Neural cell (in vitro differentiated cells): ENCODE measurements around the gene EPB41L5. TPM values are rescaled to one million over a fixed set of nuclear protein-coding genes. Genes with fewer than 3 reads are reported as not detected.
A peak's percentile ranks its signal among the peaks of the same experiment; 100 is the strongest.

Experiments
- H2AFZ ChIP-seq: fragments of 200-600, 300-800 bp; sonication (generic), shearing (Covaris generic); 2 replicates; pipeline ENCODE4 v1.6.0; 2014; ENCODE audit warnings: low read depth, mild to moderate bottlenecking, antibody characterized with exemption, low read length, moderate library complexity
- H3F3A ChIP-seq: fragments of 200-600 bp; shearing (Covaris generic); 2 replicates; pipeline ENCODE4 v1.6.1; 2016; ENCODE audit warnings: mild to moderate bottlenecking, moderate library complexity, mixed read lengths, antibody characterized with exemption, low read length; ENCODE audit not compliant: insufficient read depth, poor library complexity, severe bottlenecking
- H3K27ac ChIP-seq: fragments of 200-600, 300-800 bp; sonication (generic), shearing (Covaris generic); 2 replicates; pipeline ENCODE4 v1.5.1; 2014; ENCODE audit warnings: mild to moderate bottlenecking, low read length, moderate library complexity
- H3K27me3 ChIP-seq: fragments of 300-800, 200-600 bp; sonication (generic), shearing (Covaris generic); 2 replicates; pipeline ENCODE4 v1.6.0; 2014; ENCODE audit warnings: mild to moderate bottlenecking, low read depth, low read length, moderate library complexity; ENCODE audit not compliant: insufficient read depth
- H3K36me3 ChIP-seq: fragments of 300-800, 200-600 bp; sonication (generic), shearing (Covaris generic); 2 replicates; pipeline ENCODE4 v1.5.1; 2014; ENCODE audit warnings: mild to moderate bottlenecking, antibody characterized with exemption, low read length, moderate library complexity; ENCODE audit not compliant: insufficient read depth
- H3K4me2 ChIP-seq: fragments of 300-800, 200-600 bp; sonication (generic), shearing (Covaris generic); 2 replicates; pipeline ENCODE4 v1.6.0; 2014; ENCODE audit warnings: mild to moderate bottlenecking, low read length
- H3K4me3 ChIP-seq: fragments of 300-800, 200-600 bp; sonication (generic), shearing (Covaris generic); 2 replicates; pipeline ENCODE4 v1.5.1; 2014; ENCODE audit warnings: mild to moderate bottlenecking, low read length, moderate library complexity
- H3K79me2 ChIP-seq: fragments of 200-600 bp; shearing (Covaris generic); replicated peaks from 2 replicates; pipeline ENCODE4 v1.6.0; 2014; ENCODE audit warnings: mild to moderate bottlenecking, low read length, moderate library complexity; ENCODE audit not compliant: insufficient read depth
- H3K9ac ChIP-seq: fragments of 300-800, 200-600 bp; sonication (generic), shearing (Covaris generic); 2 replicates; pipeline ENCODE4 v1.6.1; 2016; ENCODE audit warnings: mild to moderate bottlenecking, low read length, mixed read lengths
- H3K9me2 ChIP-seq: fragments of 200-600 bp; shearing (Covaris generic); 2 replicates; pipeline ENCODE4 v1.6.1; 2016; ENCODE audit warnings: mild to moderate bottlenecking, low read length, mixed read lengths; ENCODE audit not compliant: insufficient read depth
- H3K9me3 ChIP-seq: fragments of 200-600, 300-800 bp; sonication (generic), shearing (Covaris generic); 2 replicates; pipeline ENCODE4 v1.6.1; 2016; ENCODE audit warnings: mild to moderate bottlenecking, mixed run types, low read length, moderate library complexity, mixed read lengths
- H4K20me1 ChIP-seq: fragments of 200-600 bp; shearing (Covaris generic); 2 replicates; pipeline ENCODE4 v1.6.1; 2016; ENCODE audit warnings: mild to moderate bottlenecking, mixed run types; ENCODE audit not compliant: insufficient read depth
- CTCF ChIP-seq: fragments of 450-650 bp; IDR thresholded peaks from 2 replicates; pipeline ENCODE4 v1.5.1; 2014; ENCODE audit warnings: antibody characterized with exemption, mild to moderate bottlenecking, moderate library complexity; ENCODE audit not compliant: poor library complexity, severe bottlenecking
- EP300 ChIP-seq: fragments of 450-650 bp; conservative IDR thresholded peaks from 2 replicates; pipeline ENCODE4 v1.6.1; 2014; ENCODE audit warnings: antibody characterized with exemption, mild to moderate bottlenecking, moderate library complexity; ENCODE audit not compliant: poor library complexity, severe bottlenecking
- EZH2 ChIP-seq: fragments of 200-600, 300-800 bp; shearing (Covaris generic), sonication (generic); IDR thresholded peaks from 2 replicates; pipeline ENCODE4 v1.6.1; 2014; ENCODE audit warnings: antibody characterized with exemption, low read length, borderline replicate concordance, mild to moderate bottlenecking; ENCODE audit not compliant: insufficient read depth, poor library complexity, severe bottlenecking
- MXI1 ChIP-seq: fragments of 450-650 bp; conservative IDR thresholded peaks from 2 replicates; pipeline ENCODE4 v1.6.1; 2014; ENCODE audit warnings: antibody characterized with exemption, mild to moderate bottlenecking; ENCODE audit not compliant: poor library complexity, severe bottlenecking
- POLR2AphosphoS5 ChIP-seq: IDR thresholded peaks from 2 replicates; pipeline ENCODE4 v1.6.1; 2012
- RAD21 ChIP-seq: fragments of 450-650 bp; conservative IDR thresholded peaks from 2 replicates; pipeline ENCODE4 v1.6.1; 2014; ENCODE audit warnings: antibody characterized with exemption, mild to moderate bottlenecking, moderate library complexity
- SMC3 ChIP-seq: fragments of 450-650 bp; conservative IDR thresholded peaks from 2 replicates; pipeline ENCODE4 v1.6.1; 2014; ENCODE audit warnings: antibody characterized with exemption, mild to moderate bottlenecking, moderate library complexity; ENCODE audit not compliant: poor library complexity
- TAF1 ChIP-seq: IDR thresholded peaks from 2 replicates; pipeline ENCODE4 v1.6.1; 2012; ENCODE audit warnings: low read depth
- polyA minus RNA-seq: library from RNA; depleted of rRNA, polyadenylated mRNA; stranded (reverse); fragments of >200 nt; gene quantifications from 2 replicates; pipeline ENCODE4 v1.2.3, GENCODE V29; 2014
- polyA plus RNA-seq: library from polyadenylated mRNA; depleted of rRNA; stranded (reverse); fragments of >200 nt; gene quantifications from 2 replicates; pipeline ENCODE4 v1.2.3, GENCODE V29; 2014
- TF ChIP-seq, protein P1 (sequence below): IDR thresholded peaks from 2 replicates; pipeline ENCODE4 v1.6.1; 2012; ENCODE audit warnings: borderline replicate concordance

The EPB41L5 gene
- polyA plus RNA-seq: 28.7 and 32.9 TPM in 2 replicates
- polyA minus RNA-seq: 83.3 and 85.2 TPM in 2 replicates

DNA sequence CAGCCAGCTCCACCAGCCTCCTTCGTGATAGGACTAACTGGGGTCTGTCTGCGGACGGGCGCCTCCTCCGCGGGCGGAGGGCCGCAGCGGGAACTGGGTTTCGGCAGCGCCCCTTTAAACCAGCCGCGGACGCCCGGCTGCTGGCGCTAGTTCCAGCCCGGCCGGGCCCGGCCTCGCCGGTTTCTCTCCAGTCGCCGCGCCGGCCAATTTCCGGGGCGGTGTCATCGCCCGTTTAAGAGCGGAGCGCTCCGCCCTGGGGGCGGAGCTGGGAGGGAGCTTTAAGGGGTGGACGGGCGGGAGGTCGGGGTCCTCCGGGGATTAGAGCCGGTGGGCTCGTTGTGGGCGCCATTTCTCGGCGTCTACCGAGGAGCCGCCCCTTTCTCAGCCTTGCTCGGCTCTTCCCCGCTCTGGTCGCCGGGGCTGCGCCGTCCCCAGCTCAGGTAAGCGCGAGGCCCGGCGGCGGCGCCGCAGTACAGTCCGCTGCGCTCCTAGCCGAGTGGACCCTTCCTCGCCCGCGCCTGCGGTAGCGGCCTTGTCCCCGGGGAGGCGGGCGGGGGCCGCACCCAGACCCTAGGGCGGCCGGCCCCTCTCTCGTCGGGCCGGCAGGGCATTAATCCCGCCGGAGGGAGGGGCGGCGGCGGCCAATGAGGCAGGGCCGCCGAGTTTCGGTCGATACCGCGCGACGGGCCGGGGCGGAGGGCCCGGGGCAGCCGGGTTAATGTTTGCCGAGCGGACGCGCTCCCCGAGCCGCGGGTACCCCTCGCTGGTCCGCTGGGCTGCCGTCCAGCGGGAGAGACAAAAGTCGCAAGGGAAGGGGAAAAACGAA is at the start of gene EPB41L5:
EPB41L5 (plus strand) TSS at position 307 of the 826 bp plus-strand sequence. CDS start 6,008 bp downstream, outside the sequence.
- TF ChIP-seq TAF1 (peak; percentile 17), CTCF (peak; percentile 30), POLR2AphosphoS5 (peak; percentile 70), MXI1 (peak; percentile 58), EZH2 (no peak), RAD21 (peak; percentile 28), EP300 (peak; percentile 53), SMC3 (peak; percentile 38)
- TF ChIP-seq, protein P1, sequence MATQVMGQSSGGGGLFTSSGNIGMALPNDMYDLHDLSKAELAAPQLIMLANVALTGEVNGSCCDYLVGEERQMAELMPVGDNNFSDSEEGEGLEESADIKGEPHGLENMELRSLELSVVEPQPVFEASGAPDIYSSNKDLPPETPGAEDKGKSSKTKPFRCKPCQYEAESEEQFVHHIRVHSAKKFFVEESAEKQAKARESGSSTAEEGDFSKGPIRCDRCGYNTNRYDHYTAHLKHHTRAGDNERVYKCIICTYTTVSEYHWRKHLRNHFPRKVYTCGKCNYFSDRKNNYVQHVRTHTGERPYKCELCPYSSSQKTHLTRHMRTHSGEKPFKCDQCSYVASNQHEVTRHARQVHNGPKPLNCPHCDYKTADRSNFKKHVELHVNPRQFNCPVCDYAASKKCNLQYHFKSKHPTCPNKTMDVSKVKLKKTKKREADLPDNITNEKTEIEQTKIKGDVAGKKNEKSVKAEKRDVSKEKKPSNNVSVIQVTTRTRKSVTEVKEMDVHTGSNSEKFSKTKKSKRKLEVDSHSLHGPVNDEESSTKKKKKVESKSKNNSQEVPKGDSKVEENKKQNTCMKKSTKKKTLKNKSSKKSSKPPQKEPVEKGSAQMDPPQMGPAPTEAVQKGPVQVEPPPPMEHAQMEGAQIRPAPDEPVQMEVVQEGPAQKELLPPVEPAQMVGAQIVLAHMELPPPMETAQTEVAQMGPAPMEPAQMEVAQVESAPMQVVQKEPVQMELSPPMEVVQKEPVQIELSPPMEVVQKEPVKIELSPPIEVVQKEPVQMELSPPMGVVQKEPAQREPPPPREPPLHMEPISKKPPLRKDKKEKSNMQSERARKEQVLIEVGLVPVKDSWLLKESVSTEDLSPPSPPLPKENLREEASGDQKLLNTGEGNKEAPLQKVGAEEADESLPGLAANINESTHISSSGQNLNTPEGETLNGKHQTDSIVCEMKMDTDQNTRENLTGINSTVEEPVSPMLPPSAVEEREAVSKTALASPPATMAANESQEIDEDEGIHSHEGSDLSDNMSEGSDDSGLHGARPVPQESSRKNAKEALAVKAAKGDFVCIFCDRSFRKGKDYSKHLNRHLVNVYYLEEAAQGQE: peak; percentile 44
- Histone ChIP-seq H3K27me3 (no peaks in the 10 kb centered on the region), H3K4me2 (peak within 1 kb of the TSS; percentile 96), H3K79me2 (peaks cover 34% of the 10 kb centered on the region), H3K9me2 (no peaks in the 10 kb centered on the region), H3K4me3 (peak within 1 kb of the TSS; percentile 99), H3F3A (no peaks in the 10 kb centered on the region), H3K36me3 (no peaks in the 10 kb centered on the region), H4K20me1 (no peaks in the 10 kb centered on the region), H3K27ac (peak within 1 kb of the TSS; percentile 58), H3K9ac (peak within 1 kb of the TSS; percentile 86), H2AFZ (peak within 1 kb of the TSS; percentile 69), H3K9me3 (no peaks in the 10 kb centered on the region)

GRCh38 chr2:119981896-119982295 is 31.0 kb upstream of the EPB41L5 start:
- Histone ChIP-seq H3K9me2 (no peaks in the 10 kb centered on the region), H3K27me3 (no peaks in the 10 kb centered on the region), H3K9me3 (no peaks in the 10 kb centered on the region), H3K9ac (no peak overlapping the region), H3F3A (no peaks in the 10 kb centered on the region), H3K36me3 (no peaks in the 10 kb centered on the region), H3K79me2 (no peaks in the 10 kb centered on the region), H3K4me2 (no peak overlapping the region), H2AFZ (no peak overlapping the region), H3K4me3 (no peak overlapping the region), H4K20me1 (no peaks in the 10 kb centered on the region), H3K27ac (no peak overlapping the region)
- TF ChIP-seq TAF1: no peak
- TF ChIP-seq MXI1: no peak
- TF ChIP-seq, protein P1: no peak
- no peak for TF ChIP-seq POLR2AphosphoS5
- TF ChIP-seq EZH2: no peak
- no peak for TF ChIP-seq CTCF
- no peak for TF ChIP-seq EP300
- TF ChIP-seq RAD21: no peak
- no peak for TF ChIP-seq SMC3
